A673 (cell line): Measurements from ENCODE around the gene ATPAF1. TPM values are rescaled to one million over a fixed set of nuclear protein-coding genes. Genes with fewer than 3 reads are reported as not detected.

Source experiments
- BruUV-seq: library from RNA; stranded (reverse); fragments of 400-500 nt; replicated peaks from 2 replicates; lab custom pipeline; 2021; lab: Mats Ljungman, UMichigan
- CTCF ChIA-PET: fragments of 300-600 bp; sonication (Branson Sonifier 250); formaldehyde crosslinking; loops from one replicate; lab custom pipeline; 2022; ENCODE audit warnings: antibody characterized with exemption; lab: Charles Lee
- POLR2A ChIA-PET: fragments of 300-600 bp; sonication (Branson Sonifier 250); formaldehyde crosslinking; loops from one replicate; lab custom pipeline; 2022; ENCODE audit warnings: antibody characterized with exemption; ENCODE audit not compliant: low non-redundant PET; lab: Charles Lee
- DNase-seq: peaks from one replicate; pipeline ENCODE4 v3.0.0-alpha.2; 2015; ENCODE audit warnings: low spot score
- H3K27ac ChIP-seq: fragments of 200-600 bp; sonication (generic); 2 replicates; pipeline ENCODE4 v1.5.1; 2016; ENCODE audit warnings: mixed run types, low read depth, mild to moderate bottlenecking, mixed read lengths, antibody characterized with exemption, low read length; ENCODE audit not compliant: poor library complexity, severe bottlenecking
- H3K27me3 ChIP-seq: fragments of 200-600 bp; sonication (generic); replicated peaks from 2 replicates; pipeline ENCODE4 v1.6.1; 2017; ENCODE audit warnings: mixed run types, low read depth, mild to moderate bottlenecking, mixed read lengths, antibody characterized with exemption, low read length; ENCODE audit not compliant: insufficient read depth, poor library complexity
- H3K36me3 ChIP-seq: fragments of 200-600 bp; sonication (generic); 2 replicates; pipeline ENCODE4 v1.6.1; 2016; ENCODE audit warnings: mixed run types, mild to moderate bottlenecking, mixed read lengths, antibody characterized with exemption, low read length; ENCODE audit not compliant: insufficient read depth, poor library complexity, severe bottlenecking
- H3K4me1 ChIP-seq: fragments of 200-600 bp; sonication (generic); 2 replicates; pipeline ENCODE4 v1.6.1; 2017; ENCODE audit warnings: mixed run types, mild to moderate bottlenecking, mixed read lengths, antibody characterized with exemption, low read length; ENCODE audit not compliant: insufficient read depth, poor library complexity, severe bottlenecking
- H3K4me3 ChIP-seq: fragments of 200-600 bp; sonication (generic); 2 replicates; pipeline ENCODE4 v1.5.1; 2016; ENCODE audit warnings: low read depth, mixed run types, mild to moderate bottlenecking, mixed read lengths, low read length; ENCODE audit not compliant: poor library complexity, severe bottlenecking
- H3K9me3 ChIP-seq: fragments of 200-600 bp; sonication (generic); 2 replicates; pipeline ENCODE4 v1.6.1; 2016; ENCODE audit warnings: mixed run types, low read depth, mild to moderate bottlenecking, mixed read lengths, antibody characterized with exemption, low read length; ENCODE audit not compliant: poor library complexity, severe bottlenecking
- EZH2 ChIP-seq: fragments of 200-600 bp; sonication (generic); IDR thresholded peaks from 2 replicates; pipeline ENCODE4 v1.6.1; 2017; ENCODE audit warnings: borderline replicate concordance, low read depth, mild to moderate bottlenecking, mixed read lengths, antibody characterized with exemption, low read length; ENCODE audit not compliant: poor library complexity, severe bottlenecking
- intact Hi-C: fragments of 100-400 bp; cut with micrococcal nuclease; formaldehyde crosslinking; loops from one replicate; pipeline ENCODE4 v1.10.0; 2022; ENCODE audit not compliant: unreplicated experiment
- total RNA-seq: library from RNA; stranded (reverse); gene quantifications from 2 replicates; pipeline ENCODE4 v1.2.3, GENCODE V29; 2021
- TF ChIP-seq, protein P1 (sequence below): fragments of 300-800, 200-600 bp; sonication (generic); conservative IDR thresholded peaks from 2 replicates; pipeline ENCODE4 v1.5.1; 2017; ENCODE audit warnings: low read depth, mild to moderate bottlenecking, antibody characterized with exemption, low read length, moderate library complexity, mixed read lengths

ATPAF1 gene
- total RNA-seq, 1 experiment from 2014 or later, result 41.7 TPM

GRCh38 chr1:46601257-46602007 is 66.7 kb downstream of the ATPAF1 start:
- Histone ChIP-seq H3K36me3 (no peaks in the 10 kb centered on the region), H3K27ac (no peak overlapping the region), H3K4me1 (peaks cover 3% of the 10 kb centered on the region), H3K4me3 (no peak overlapping the region), H3K27me3 (no peaks in the 10 kb centered on the region), H3K9me3 (no peaks in the 10 kb centered on the region)
- no TSS peak for BruUV-seq
- POLR2A ChIA-PET, result interaction anchor here (0.6 kb wide), 1 partner anchor 53 kb away, joined by 3 read pairs; no protein-coding TSS in a partner anchor
- CTCF ChIA-PET, result no interaction called here
- intact Hi-C loops, result no loop called here
- DNase-seq, result no peak
- TF ChIP-seq EZH2, result no peak
- TF ChIP-seq, protein P1, sequence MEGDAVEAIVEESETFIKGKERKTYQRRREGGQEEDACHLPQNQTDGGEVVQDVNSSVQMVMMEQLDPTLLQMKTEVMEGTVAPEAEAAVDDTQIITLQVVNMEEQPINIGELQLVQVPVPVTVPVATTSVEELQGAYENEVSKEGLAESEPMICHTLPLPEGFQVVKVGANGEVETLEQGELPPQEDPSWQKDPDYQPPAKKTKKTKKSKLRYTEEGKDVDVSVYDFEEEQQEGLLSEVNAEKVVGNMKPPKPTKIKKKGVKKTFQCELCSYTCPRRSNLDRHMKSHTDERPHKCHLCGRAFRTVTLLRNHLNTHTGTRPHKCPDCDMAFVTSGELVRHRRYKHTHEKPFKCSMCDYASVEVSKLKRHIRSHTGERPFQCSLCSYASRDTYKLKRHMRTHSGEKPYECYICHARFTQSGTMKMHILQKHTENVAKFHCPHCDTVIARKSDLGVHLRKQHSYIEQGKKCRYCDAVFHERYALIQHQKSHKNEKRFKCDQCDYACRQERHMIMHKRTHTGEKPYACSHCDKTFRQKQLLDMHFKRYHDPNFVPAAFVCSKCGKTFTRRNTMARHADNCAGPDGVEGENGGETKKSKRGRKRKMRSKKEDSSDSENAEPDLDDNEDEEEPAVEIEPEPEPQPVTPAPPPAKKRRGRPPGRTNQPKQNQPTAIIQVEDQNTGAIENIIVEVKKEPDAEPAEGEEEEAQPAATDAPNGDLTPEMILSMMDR, result no peak

GRCh38 chr1:46599059-46599970 is 68.8 kb downstream of the ATPAF1 start:
- TF ChIP-seq, protein P1, result no peak
- TF ChIP-seq EZH2, result no peak
- H3K4me3 ChIP-seq, result no peak overlapping the region
- intact Hi-C loops, result no loop called here
- no peaks in the 10 kb centered on the region for H3K9me3 ChIP-seq
- ChIA-PET POLR2A (no interaction called here), CTCF (no interaction called here)
- no peak overlapping the region for H3K27ac ChIP-seq
- no peak for DNase-seq
- no peaks in the 10 kb centered on the region for H3K36me3 ChIP-seq
- no peaks in the 10 kb centered on the region for H3K4me1 ChIP-seq
- BruUV-seq, result no TSS peak
- no peaks in the 10 kb centered on the region for H3K27me3 ChIP-seq

DNA sequence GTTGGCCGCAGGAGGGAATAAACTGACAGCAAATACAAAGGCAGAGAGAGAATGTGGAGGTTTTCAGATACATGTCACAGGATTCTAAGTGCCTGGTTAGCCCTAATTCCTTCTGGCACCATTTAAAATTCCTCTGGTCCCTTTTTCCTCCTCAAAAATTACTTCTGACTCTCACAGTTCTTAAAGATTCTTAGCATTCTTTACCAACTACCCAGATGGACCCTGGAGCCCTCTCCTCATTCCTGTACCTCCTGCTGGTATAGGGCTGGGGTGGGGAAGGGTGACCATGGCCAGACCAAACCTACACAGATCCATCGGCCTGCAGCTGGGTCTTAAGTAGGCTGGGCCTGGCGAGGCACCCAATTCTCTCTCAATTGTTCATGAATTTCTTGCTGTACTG is 71.3 kb downstream of the ATPAF1 start:
- no peak for DNase-seq
- CTCF ChIA-PET, result no interaction called here
- Histone ChIP-seq H3K4me1 (no peaks in the 10 kb centered on the region), H3K9me3 (no peaks in the 10 kb centered on the region), H3K36me3 (peaks cover 4% of the 10 kb centered on the region), H3K4me3 (no peak overlapping the region), H3K27me3 (no peaks in the 10 kb centered on the region), H3K27ac (no peak overlapping the region)
- intact Hi-C loops, result no loop called here
- POLR2A ChIA-PET, result interaction anchor here (0.7 kb wide), 1 partner anchor 239 kb away, joined by 3 read pairs; no protein-coding TSS in a partner anchor
- TF ChIP-seq EZH2, result no peak
- TF ChIP-seq, protein P1, result no peak
- BruUV-seq, result no TSS peak
